GM18519 (cell line): Measurements from ENCODE around the gene ING5.
"Not testable (repeated sequence)": the region's sequence is repeated elsewhere in the genome, so short reads cannot be mapped to it uniquely, and the experiment has no call there.

Experiments used
- ATAC-seq: cut with Tn5 transposase; IDR thresholded peaks from one replicate; pipeline ENCODE4 v1.9.1; 2021; ENCODE audit warnings: mild to moderate bottlenecking, moderate library complexity; ENCODE audit not compliant: unreplicated experiment, low FRiP score

ING5 gene

DNA sequence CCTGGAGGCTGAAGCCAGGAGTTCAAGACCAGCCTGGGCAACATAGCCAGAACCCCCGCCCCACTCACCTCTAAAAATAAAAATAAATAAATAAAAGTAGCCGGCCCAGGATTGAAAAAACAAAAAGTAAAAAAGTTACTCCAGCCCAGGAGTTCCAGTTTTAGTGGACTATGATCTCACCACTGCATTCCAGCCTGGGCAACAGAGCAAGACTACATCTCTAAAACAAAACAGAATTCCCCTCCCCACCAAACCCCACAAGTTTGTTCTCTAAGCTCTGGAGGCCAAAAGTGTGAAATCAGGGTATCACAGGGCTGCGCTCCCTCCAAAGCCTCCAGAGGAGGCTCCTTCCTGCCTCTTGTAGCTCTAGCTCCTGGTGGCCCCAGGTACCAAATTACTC is 34.3 kb downstream of the ING5 start:
- ATAC-seq: no peak

DNA sequence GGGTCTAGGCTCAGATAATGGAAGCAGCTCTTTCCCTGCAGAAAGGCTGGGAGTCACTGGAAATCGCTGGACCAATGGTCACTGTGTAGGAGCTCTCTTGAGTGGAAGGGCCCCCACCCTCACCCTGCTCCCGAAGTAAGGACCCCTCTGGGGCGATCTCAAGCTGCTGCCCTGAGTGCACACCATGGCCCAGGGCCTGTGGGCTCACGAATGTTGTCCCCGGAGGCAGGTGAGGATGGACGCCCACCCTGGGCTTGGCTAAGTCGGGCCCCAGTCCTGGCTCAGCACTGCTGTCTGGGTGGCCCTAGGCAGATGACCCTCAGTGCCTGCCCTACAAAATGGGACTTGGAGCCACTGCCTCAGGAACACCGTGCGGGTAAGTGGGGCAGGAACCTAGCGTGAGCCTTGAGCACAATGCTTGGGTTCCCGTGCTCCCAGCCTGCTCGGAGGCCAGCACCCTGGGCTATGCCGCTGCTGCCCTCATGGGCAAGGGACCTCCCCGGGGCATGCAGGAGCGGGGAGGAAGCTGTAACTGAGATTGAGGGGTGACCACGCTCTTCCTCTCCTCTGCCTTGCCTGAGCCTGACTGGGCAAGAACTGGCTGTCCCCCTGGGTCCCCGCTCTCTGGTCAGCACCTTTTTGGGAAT is 36.3 kb downstream of the ING5 start:
- ATAC-seq: no peak

DNA sequence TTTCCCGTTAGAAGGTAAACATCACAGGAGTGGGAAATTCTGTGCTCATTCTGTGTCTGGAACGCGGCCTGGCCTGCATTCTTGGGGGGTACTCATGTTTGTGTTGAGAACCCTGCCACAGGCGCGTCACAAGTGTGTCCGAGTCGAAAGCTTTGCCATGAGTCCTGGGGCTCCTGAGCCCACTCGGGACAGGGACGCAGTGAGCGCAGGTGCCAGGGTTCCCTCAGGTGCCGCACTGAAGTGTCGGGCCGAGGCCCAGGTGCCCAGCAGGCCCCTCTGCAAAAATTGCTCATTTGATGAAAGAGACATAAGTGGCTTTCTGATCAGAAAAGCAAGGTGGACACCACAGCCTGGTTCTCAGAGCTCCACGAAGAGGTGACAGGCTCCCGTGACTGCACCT is 37.3 kb downstream of the ING5 start:
- ATAC-seq: no peak

DNA sequence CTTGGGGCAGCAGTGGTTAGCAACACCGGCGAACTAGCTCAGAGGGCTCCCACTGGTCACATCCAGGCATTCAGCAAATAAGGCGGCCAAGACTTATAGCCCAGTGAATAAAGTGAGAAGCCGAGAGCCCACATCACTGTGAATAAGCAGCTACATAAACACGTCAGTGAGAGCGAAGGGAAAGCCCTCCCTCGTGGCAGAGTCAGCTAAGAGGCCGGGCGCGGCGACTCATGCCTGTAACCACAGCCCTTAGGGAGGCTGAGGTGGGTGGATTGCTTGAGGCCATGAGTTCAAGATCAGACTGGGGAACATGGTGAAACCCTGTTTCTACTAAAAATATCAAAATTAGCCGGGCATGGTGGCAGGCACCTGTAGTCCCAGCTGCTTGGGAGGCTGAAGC is 37.8 kb downstream of the ING5 start:
- no peak for ATAC-seq

DNA sequence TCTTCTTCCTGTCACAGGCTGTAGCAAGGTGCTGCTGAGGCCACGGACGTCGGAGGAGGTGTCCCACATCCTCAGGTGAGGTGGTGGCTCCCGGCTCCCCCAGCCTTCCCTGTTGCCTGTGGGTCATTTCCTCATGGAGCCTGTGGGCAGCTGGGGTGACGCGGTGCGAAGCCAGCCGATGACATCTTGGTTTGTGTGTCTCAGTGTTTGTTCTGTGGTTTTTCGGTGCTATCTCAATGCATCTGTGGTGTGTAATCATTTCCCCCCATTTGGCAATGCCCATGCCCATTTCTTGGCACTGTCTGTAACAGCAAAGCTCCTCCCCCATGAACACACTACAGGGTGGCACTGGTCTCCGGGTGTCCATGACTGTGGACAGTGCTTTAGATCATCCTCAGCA is 39.2 kb downstream of the ING5 start:
- no peak for ATAC-seq

DNA sequence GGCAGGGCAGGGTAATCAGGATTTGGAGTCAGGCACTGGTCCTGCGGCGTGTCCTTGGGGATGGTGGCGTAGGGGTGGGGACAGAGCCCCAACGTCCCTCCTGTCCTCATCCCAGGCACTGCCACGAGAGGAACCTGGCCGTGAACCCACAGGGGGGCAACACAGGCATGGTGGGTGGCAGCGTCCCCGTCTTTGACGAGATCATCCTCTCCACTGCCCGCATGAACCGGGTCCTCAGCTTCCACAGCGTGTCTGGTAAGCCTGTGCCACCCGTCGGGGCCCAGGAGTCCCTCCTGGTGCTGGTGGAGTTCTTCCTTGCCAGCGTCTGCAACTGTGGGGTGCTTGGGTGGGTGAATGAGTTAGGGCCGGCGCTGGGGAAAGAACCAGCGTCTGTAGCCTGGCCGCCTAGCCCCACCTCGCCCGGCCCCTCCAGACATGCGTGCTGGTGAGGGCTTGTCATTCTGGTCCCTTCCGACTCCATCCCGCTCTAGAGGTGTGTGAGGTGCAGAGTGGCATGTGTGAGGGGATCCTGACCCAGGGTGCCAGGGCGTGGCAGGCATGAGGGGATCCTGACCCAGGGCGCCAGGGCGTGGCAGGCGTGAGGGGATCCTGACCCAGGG is 40.6 kb downstream of the ING5 start:
- no peak for ATAC-seq

DNA sequence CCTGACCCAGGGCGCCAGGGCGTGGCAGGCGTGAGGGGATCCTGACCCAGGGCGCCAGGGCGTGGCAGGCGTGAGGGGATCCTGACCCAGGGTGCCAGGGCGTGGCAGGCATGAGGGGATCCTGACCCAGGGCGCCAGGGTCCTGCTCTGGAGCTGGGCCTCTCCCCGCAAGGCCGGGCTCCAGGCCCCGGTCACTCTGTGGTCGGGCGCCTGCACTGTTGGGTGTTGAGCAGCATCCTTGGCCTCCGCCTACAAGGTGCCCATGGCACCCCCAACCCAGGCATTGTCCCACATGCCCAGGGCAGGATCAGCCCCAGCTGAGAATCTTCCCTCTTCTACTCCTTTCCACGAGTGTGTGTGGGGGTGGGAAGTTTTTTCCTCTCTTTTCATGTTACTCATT is 41.2 kb downstream of the ING5 start:
- not testable (repeated sequence) for ATAC-seq

DNA sequence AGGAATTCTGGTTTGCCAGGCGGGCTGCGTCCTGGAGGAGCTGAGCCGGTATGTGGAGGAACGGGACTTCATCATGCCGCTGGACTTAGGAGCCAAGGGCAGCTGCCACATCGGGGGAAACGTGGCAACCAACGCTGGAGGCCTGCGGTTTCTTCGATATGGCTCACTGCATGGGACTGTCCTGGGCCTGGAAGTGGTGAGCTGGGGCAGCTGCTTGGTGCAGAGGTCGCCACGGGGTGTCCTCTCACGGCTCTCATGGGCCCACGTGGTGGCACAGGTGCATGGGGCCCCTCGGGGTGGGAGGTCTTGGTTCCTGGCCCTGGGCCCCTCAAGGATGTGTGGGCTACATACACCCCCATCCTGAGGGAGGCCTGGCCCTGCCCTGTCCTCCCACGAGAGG is 41.8 kb downstream of the ING5 start:
- no peak for ATAC-seq

DNA sequence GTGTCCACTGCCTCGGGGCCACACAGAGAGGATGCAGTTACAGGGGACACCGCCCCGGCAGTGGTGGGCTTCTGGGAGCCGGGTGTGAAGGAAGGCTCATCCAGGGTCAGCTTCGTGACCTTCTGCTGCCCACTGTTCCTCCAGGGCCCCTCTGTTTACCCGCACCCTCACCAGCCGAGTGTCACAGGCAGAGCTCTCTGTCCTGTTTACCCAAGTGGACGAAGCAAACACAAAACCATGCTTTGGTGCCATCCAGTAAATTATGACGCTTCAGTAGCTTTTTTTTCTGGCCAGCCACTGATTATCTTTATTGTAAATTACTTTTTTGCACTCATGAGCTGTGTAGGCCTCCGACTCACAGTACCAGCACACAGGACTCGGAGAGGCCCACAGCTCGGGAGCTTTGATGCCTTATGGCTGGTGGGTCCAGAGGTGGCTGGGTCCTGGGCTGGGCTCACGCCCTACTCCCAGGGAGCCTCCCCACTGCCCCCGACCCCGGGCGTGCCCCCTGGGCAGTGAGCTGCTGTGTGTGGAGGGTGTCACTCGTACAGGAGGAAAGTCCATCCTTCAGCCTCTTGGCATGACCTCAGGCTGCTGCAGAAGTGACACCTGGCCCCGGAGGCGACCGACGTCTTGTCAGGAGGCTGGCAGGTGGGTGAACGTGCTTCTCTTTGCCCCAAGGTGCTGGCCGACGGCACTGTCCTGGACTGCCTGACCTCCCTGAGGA is 42.4 kb downstream of the ING5 start:
- ATAC-seq: no peak

DNA sequence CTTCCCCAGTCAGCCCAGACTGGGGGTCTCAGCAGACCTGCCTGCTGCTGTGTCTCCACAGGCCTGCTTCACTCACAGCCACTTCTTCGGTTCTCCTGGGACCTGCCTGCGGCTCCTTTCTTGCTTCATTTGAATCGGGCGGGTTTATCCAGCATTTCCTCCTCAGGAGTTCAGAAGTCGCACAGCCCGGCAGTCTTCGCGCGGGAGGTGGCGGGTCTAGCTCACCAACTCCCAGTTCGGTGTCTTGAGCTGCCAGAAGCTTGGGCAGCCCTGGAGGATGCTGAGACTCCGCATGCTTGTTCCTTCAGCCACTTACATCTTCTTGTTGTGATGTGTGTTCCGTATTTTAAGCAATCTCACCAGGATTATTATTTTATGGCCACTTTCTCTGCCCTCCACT is 43.4 kb downstream of the ING5 start:
- no peak for ATAC-seq

DNA sequence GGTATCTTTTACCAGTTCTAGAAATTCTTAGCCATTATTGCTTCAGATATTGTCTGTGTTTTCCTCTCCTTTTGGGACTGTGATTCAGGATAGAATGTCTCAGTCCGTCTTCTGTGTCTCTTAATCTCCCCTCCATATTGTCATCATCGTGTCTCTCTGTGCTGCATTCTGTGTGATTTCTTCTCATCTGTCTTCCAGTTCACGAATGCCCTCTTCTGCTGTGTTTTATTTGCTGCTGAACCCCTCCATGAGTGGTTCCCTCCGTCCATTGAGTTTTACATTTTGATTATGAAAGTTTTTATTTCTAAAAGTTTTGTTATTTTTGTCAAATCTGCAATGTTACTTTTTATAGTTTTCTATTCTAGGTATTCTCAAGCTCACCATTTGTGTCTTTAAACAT is 44.2 kb downstream of the ING5 start:
- no peak for ATAC-seq

DNA sequence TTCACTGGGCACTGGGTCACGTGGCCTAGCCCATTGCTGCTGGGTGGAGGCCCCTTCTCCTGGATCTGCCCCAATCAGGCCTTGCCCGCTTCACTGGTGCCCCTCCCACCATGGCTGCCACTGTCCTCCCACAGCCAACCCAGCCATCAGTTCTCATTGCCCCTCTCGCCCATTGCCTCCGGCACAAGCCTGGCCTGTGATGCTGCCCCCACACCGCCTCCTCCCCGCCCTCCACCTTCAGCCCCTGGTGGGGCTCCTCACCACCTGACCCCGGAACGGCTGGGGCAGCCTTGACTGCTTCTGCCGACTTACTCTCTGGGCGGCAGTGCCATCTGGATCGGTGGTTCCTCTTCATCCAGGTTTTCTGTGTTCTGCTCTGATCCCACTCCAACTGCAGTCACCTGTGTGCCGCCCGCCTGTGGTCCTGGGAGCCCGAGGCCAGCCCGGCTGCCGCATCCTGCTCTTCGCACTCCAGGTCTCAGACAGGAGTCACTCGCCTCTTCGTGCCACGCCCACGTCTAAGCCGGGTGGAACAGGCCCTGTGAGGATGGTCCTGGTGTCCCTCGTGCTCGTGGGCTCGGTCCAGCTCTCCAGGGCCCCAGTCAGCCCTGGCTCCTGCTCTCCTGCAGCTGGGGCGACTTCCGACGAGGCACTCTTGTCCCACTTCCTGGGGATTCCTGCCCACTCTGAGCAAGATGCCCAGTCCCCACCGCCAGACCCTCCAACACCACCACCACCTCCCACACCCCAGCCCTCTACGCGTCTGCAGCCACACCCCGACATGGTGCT is 46.8 kb downstream of the ING5 start:
- ATAC-seq: no peak

DNA sequence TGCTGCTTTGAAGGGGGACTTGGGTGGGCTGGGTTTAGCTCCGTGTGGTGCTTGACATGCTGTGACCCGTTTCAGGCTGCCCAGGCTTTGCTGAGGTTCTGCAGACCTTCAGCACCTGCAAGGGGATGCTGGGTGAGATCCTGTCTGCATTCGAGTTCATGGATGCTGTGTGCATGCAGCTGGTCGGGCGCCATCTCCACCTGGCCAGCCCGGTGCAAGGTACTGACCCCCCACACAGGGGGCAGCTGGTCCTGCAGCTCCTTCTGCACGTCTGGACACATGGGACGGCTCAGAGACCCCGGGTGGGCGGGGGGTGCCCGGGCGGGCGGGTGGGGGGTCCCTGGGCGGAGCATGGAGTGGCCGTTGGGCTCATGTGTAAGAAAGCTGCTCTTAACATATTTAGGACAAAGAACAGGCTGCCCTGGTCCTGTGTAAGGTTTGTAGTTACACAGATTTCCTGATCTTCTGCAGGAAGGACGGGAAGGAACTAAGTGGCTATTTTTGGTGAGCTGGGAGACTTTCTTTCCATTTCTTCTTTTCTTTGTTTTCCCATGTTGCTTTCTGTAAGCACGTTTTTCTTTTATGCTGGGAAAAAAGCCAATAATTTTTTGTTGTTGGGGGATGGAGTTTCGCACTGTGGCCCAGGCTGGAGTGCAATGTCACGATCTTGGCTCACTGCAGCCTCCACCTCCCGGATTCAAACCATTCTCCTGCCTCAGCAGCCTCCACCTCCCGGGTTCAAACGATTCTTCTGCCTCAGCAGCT is 48.4 kb downstream of the ING5 start:
- no peak for ATAC-seq

DNA sequence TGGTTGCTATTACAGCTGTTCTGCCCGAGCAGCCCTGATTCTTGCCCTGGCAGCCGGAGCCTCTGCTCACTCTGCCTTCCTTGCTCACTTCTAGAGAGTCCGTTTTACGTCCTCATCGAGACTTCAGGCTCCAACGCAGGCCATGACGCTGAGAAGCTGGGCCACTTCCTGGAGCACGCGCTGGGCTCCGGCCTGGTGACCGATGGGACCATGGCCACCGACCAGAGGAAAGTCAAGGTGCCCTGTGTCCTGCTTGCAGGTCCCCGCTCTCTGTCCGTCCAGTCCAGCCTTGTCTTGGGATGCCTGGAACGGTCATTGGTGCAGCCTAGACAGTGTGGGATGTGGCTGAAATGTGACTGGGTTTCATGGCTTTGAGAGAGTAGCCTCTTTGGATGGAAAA is 49.3 kb downstream of the ING5 start:
- no peak for ATAC-seq

DNA sequence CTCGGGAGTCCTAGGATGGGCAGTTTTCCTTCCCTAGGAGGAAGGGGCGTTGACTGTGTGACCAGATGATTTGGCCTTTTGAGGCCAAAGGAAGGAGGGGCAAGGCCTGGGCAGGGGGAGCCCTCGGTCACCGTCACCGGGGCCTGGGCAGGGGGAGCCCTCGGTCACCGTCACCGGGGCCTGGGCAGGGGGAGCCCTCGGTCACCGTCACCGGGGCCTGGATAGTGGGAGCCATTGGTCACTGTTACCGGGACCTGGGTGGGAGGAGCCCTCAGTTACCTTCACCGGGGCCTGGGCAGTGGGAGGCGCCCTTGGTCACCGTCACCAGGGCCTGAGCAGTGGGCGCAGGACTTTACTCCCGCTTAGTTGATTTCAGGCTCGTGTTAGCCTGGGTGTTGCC is 49.9 kb downstream of the ING5 start:
- no peak for ATAC-seq

DNA sequence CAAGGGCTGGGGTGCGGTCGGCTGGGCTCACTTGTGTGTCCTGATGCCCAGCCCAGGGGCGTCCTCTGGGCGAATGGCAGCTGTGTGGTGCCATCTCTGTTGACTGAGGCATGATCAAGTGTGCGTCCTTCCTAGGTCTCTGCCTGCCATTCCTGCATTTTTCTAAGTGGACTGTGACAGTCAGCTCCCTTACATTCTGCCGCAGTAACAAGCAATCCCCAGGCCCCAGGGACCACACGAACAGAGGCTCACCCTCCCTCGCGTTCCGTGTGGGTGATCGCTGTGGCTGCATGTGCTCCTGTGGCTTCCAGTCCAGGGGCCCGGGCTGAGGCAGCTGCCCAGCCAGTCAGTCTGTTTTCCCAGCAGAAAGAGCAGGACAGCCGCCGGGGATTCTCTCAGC is 50.4 kb downstream of the ING5 start:
- no peak for ATAC-seq

DNA sequence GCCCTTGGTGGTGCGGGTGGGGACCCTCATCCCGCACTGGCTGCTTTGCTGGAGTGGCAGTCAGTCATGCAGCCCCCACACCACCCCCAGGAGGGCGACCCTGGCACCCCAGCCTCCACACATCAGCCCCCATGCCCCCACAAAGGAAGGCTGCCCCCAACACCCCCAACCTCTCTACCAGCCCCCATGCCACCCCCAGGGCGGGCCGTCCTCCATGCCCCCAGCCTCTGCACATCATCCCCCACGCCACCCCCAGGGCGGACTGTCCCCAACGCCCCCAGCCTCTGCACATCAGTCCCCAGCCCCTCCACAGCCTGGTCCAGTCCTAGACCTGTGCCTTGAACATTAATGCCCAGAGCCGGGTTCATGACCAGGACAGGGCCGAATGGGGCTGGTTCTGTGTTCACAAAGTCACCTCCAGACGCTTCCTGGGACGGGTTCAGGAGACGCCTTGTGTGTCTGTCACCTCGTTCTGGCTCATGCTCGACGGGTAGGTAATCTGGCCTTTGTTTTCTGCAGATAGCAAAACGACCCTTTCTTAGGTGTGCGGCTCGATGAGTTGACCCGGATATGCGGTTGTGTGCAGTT is 50.9 kb downstream of the ING5 start:
- no peak for ATAC-seq

DNA sequence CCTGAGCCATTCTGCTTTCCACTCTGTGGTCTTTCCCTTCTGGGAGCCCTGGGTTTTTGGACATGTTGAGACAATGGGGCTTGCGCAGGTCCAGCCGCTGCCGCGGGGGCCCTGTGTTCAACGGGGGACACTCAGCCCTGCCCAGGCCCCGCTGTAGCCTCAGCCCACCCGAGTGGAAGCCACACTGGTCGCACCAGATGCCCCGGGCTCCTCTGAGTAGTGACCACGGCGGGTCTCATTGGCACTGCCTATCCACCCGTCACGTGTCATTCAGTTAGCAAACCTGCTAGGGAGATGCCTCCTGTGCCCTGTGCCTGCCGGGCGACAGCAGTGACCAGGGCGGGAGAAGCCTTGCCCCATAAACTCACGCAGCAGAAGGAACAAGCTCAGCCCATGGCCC is 51.7 kb downstream of the ING5 start:
- no peak for ATAC-seq

DNA sequence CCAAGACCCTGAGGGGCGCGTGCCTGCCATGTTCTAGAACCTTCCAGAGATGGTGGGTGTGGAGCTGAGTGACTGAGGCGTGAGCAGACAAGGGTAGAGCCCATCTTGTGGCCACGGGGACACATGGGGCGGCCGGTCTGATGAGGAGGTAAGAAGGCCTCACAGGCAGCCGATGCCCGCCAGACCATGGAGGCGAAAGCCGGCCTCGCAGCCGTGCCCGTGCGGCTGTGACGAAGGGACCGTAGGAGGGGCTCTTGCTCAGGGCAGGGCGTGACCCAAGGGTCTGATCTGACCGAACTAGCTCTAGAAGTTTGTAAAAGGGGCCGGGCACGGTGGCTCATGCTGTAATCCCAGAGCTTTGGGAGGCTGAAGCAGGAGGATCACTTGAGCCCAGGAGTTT is 52.2 kb downstream of the ING5 start:
- no peak for ATAC-seq

DNA sequence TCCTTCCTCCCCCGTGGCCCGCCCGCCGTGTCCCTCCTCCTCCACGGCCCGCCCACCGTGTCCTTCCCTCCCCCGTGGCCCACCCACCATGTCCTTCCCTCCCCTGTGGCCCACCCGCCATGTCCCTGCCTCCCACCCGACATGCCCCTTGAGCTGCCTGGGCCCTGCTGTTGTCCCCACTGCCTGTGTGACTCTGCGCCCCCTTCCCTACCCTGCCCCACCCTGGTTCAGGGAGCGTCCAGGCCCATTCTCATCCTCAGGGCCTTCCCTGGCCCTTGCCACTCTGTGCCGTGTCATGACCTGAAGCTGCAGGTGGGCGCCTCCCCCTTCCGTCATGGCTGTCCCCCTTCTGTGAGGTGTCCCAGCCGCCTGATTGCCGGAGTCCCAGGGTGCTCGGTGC is 53.3 kb downstream of the ING5 start:
- no peak for ATAC-seq
